GM12864 (cell line): ENCODE measurements around the gene AARS2.
"Not testable (repeated sequence)": the region's sequence is repeated elsewhere in the genome, so short reads cannot be mapped to it uniquely, and the experiment has no call there.

Experiments used
- DNase-seq: peaks from one replicate; pipeline ENCODE4 v3.0.0-alpha.2; 2011; ENCODE audit warnings: low read depth
- H3K4me3 ChIP-seq: 2 replicates; pipeline ENCODE4 v1.5.1; 2011; ENCODE audit warnings: mild to moderate bottlenecking, low read depth, low read length, control low read depth
- CTCF ChIP-seq: IDR thresholded peaks from 2 replicates; pipeline ENCODE4 v1.5.1; 2011; ENCODE audit warnings: low read depth, mild to moderate bottlenecking, moderate library complexity, low read length, control low read depth, inconsistent platforms; ENCODE audit errors: missing control alignments

Gene AARS2

GRCh38 chr6:44327760-44328159 lies 14.6 kb upstream of the AARS2 start:
- TF ChIP-seq CTCF, result no peak
- H3K4me3 ChIP-seq, result no peak overlapping the region
- DNase-seq, result no peak

GRCh38 chr6:44327096-44327495 lies 13.9 kb upstream of the AARS2 start:
- no peak for TF ChIP-seq CTCF
- no peak for DNase-seq
- no peak overlapping the region for H3K4me3 ChIP-seq

- DNase-seq, result no peak
- no peak for TF ChIP-seq CTCF
- no peak overlapping the region for H3K4me3 ChIP-seq
These were observed 8.1 kb upstream of the AARS2 start for GRCh38 chr6:44321210-44321609.

- not testable (repeated sequence) for H3K4me3 ChIP-seq, DNase-seq
These were observed 4.0 kb upstream of the AARS2 start for GRCh38 chr6:44317136-44317631.

- H3K4me3 ChIP-seq, result no peak overlapping the region
- TF ChIP-seq CTCF, result no peak
- DNase-seq, result no peak
These were observed 3.3 kb upstream of the AARS2 start for GRCh38 chr6:44316481-44316880.

GRCh38 chr6:44315951-44316350 lies 2.8 kb upstream of the AARS2 start:
- no peak for TF ChIP-seq CTCF
- no peak for DNase-seq
- no peak overlapping the region for H3K4me3 ChIP-seq

GRCh38 chr6:44315516-44315915 lies 2.4 kb upstream of the AARS2 start:
- no peak for DNase-seq
- TF ChIP-seq CTCF, result no peak
- no peak overlapping the region for H3K4me3 ChIP-seq

GRCh38 chr6:44314657-44315056 lies 1.5 kb upstream of the AARS2 start:
- not testable (repeated sequence) for DNase-seq, H3K4me3 ChIP-seq
